ENCODE data around the gene NCKAP1.

NCKAP1 gene

GRCh38 chr2:182950546-182950945 is 87.7 kb downstream of the NCKAP1 start:
- in situ Hi-C loops (cut with HindIII; ENCODE audit: low sequenced_read_pairs): no loop called here

GRCh38 chr2:182949572-182950189 is 88.6 kb downstream of the NCKAP1 start:
- TF ChIP-seq, protein P1, sequence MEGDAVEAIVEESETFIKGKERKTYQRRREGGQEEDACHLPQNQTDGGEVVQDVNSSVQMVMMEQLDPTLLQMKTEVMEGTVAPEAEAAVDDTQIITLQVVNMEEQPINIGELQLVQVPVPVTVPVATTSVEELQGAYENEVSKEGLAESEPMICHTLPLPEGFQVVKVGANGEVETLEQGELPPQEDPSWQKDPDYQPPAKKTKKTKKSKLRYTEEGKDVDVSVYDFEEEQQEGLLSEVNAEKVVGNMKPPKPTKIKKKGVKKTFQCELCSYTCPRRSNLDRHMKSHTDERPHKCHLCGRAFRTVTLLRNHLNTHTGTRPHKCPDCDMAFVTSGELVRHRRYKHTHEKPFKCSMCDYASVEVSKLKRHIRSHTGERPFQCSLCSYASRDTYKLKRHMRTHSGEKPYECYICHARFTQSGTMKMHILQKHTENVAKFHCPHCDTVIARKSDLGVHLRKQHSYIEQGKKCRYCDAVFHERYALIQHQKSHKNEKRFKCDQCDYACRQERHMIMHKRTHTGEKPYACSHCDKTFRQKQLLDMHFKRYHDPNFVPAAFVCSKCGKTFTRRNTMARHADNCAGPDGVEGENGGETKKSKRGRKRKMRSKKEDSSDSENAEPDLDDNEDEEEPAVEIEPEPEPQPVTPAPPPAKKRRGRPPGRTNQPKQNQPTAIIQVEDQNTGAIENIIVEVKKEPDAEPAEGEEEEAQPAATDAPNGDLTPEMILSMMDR (IDR thresholded peaks at IDR 0.05; ENCODE audit: low read depth, low read length, missing control alignments): no peak
- no peak overlapping the region for H3K4me3 ChIP-seq (ENCODE audit: low read depth, low read length)
- in situ Hi-C loops (cut with HindIII; ENCODE audit: low sequenced_read_pairs): no loop called here
- DNase-seq (ENCODE audit: low read depth): no peak

More at GRCh38 chr2:182950546-182950945, 87.7 kb downstream of the NCKAP1 start:
- H3K4me3 ChIP-seq (ENCODE audit: low read depth, low read length): no peak overlapping the region
- DNase-seq (ENCODE audit: low read depth): no peak
- TF ChIP-seq, protein P1 (IDR thresholded peaks at IDR 0.05; ENCODE audit: low read depth, low read length, missing control alignments): no peak

DNA sequence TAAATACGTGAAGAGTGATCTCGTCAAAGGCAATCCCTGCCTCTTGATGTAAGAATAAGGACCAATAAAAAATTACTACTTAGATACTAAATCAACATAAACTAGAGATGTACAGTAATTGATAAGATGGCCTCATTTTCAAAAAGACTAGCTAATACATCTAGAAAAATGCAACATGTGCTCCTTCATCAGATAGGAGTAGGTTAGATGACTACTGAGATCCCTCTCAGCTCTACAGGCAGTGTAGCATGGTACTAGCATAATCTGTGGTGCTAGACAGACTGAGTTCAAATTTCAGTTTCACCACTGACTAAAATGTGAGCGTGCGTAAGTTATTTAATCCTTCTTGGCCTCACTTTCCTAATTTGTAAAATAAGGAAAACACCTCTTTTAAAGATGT is 89.2 kb downstream of the NCKAP1 start:
- TF ChIP-seq, protein P1 (IDR thresholded peaks at IDR 0.05; ENCODE audit: low read depth, low read length, missing control alignments): no peak
- in situ Hi-C loops (cut with HindIII; ENCODE audit: low sequenced_read_pairs): no loop called here
- no peak overlapping the region for H3K4me3 ChIP-seq (ENCODE audit: low read depth, low read length)
- no peak for DNase-seq (ENCODE audit: low read depth)

DNA sequence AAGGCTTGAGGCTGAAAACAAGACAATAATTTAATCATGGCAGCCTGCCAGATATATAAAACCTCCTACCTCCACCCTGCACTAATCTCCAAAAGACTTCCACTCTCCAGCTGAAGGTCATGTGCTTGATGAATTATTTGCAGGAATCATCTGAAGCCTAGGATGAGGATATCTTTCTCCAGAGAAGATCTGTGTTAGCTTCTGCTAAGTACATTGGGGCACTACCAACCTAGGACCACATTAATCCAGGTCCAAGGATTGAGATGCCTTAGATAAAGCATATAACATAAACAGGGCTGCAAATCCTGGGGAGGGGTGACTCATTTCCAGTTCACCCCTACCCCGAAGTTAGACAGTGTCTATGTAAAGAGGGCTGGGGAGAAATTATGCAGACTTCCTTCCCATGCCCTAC is 91.3 kb downstream of the NCKAP1 start:
- in situ Hi-C loops (cut with HindIII; ENCODE audit: low sequenced_read_pairs): no loop called here
- H3K4me3 ChIP-seq (ENCODE audit: low read depth, low read length): no peak overlapping the region
- no peak for DNase-seq (ENCODE audit: low read depth)
- TF ChIP-seq, protein P1 (IDR thresholded peaks at IDR 0.05; ENCODE audit: low read depth, low read length, missing control alignments): no peak

DNA sequence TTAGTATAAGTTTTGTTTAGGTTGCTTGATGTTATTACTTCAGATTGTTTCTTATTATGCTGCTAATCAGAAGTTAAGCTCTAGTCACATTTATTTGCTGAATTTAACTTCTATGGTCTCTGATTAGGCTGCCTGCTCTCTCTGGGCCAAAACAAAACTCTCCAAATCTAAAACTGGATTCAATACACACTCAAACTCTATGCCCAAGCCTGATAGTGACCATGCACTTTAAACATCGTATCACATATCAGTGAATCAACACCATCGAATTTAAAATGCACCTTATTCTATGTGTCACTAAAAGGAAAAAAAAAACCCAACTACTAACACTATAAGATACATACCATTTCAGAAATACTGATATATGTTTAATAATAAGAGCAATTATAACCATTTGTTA is 94.9 kb downstream of the NCKAP1 start:
- TF ChIP-seq, protein P1 (IDR thresholded peaks at IDR 0.05; ENCODE audit: low read depth, low read length, missing control alignments): no peak
- DNase-seq (ENCODE audit: low read depth): no peak
- no peak overlapping the region for H3K4me3 ChIP-seq (ENCODE audit: low read depth, low read length)
- in situ Hi-C loops (cut with HindIII; ENCODE audit: low sequenced_read_pairs): no loop called here

DNA sequence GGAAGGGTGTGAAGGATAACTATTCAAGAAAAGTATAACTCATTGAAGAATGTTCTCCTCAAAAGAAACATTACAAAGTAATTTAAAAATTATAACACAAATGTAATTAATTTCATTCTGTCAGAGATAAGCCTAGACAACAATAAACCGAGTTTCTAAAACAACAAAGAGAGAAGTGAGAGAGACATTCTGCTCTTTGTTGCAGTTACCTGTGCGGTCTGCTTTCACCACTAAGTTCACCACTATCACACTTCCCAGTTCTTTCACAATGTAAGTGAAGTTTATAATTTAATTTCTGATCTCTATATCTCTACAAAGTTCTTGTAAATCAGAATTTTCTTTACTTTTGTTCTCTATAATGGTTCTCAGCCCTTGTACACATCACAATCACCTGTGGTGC is 95.5 kb downstream of the NCKAP1 start:
- no peak overlapping the region for H3K4me3 ChIP-seq (ENCODE audit: low read depth, low read length)
- TF ChIP-seq, protein P1 (IDR thresholded peaks at IDR 0.05; ENCODE audit: low read depth, low read length, missing control alignments): no peak
- no peak for DNase-seq (ENCODE audit: low read depth)
- in situ Hi-C loops (cut with HindIII; ENCODE audit: low sequenced_read_pairs): no loop called here
